Measurements from ENCODE around the gene FTO.

Gene FTO

GRCh38 chr16:54048586-54049495, 344.9 kb downstream of the FTO start:
- no peak for DNase-seq (ENCODE audit: low read depth in 4 of 4, low spot score in 1 of 4)

- no peak for DNase-seq (ENCODE audit: low read depth in 4 of 4, low spot score in 1 of 4)
These were observed 345.9 kb downstream of the FTO start for GRCh38 chr16:54049591-54050458.

- no peak for DNase-seq (ENCODE audit: low read depth in 4 of 4, low spot score in 1 of 4)
These were observed 346.7 kb downstream of the FTO start for GRCh38 chr16:54050459-54051210.

- DNase-seq (ENCODE audit: low read depth in 4 of 4, low spot score in 1 of 4): no peak
These were observed 347.9 kb downstream of the FTO start for GRCh38 chr16:54051821-54052220.

- no peak for DNase-seq (ENCODE audit: low read depth in 4 of 4, low spot score in 1 of 4)
These were observed 348.3 kb downstream of the FTO start for GRCh38 chr16:54052271-54052670.

GRCh38 chr16:54053891-54054820, 350.2 kb downstream of the FTO start:
- DNase-seq (ENCODE audit: low read depth in 4 of 4, low spot score in 1 of 4): no peak

GRCh38 chr16:54055191-54055590, 351.2 kb downstream of the FTO start:
- DNase-seq (ENCODE audit: low read depth in 4 of 4, low spot score in 1 of 4): no peak

GRCh38 chr16:54055864-54056263, 351.9 kb downstream of the FTO start:
- no peak for DNase-seq (ENCODE audit: low read depth in 4 of 4, low spot score in 1 of 4)

GRCh38 chr16:54056921-54057320, 353.0 kb downstream of the FTO start:
- no peak for DNase-seq (ENCODE audit: low read depth in 4 of 4, low spot score in 1 of 4)

GRCh38 chr16:54059319-54059718, 355.4 kb downstream of the FTO start:
- DNase-seq (ENCODE audit: low read depth in 4 of 4, low spot score in 1 of 4): no peak

GRCh38 chr16:54060599-54061421, 356.9 kb downstream of the FTO start:
- DNase-seq (ENCODE audit: low read depth in 4 of 4, low spot score in 1 of 4): no peak

- DNase-seq (ENCODE audit: low read depth in 4 of 4, low spot score in 1 of 4): no peak
These were observed 357.5 kb downstream of the FTO start for GRCh38 chr16:54061454-54061853.

- DNase-seq (ENCODE audit: low read depth in 4 of 4, low spot score in 1 of 4): no peak
These were observed 358.7 kb downstream of the FTO start for GRCh38 chr16:54062361-54063278.

- no peak for DNase-seq (ENCODE audit: low read depth in 4 of 4, low spot score in 1 of 4)
These were observed 359.4 kb downstream of the FTO start for GRCh38 chr16:54063279-54063773.

- no peak for DNase-seq (ENCODE audit: low read depth in 4 of 4, low spot score in 1 of 4)
These were observed 362.6 kb downstream of the FTO start for GRCh38 chr16:54066451-54067105.

GRCh38 chr16:54067322-54068065, 363.5 kb downstream of the FTO start:
- DNase-seq (ENCODE audit: low read depth in 4 of 4, low spot score in 1 of 4): no peak

GRCh38 chr16:54068212-54068611, 364.3 kb downstream of the FTO start:
- no peak for DNase-seq (ENCODE audit: low read depth in 4 of 4, low spot score in 1 of 4)

All from stimulated activated CD4-positive, alpha-beta T cell treated with anti-CD3 and anti-CD28 coated beads, Interleukin-1b, Interleukin-23, amount 100 ng/mL, for 24 hours (primary cell).